GM12801 (cell line): ENCODE data around the gene ECI2.

Experiments
- CTCF ChIP-seq: IDR thresholded peaks from one replicate; pipeline ENCODE4 v1.5.1; 2011; ENCODE audit warnings: control low read depth; ENCODE audit not compliant: insufficient read length; ENCODE audit errors: extremely low read depth

Gene ECI2

GRCh38 chr6:4172368-4172767 lies 37.0 kb upstream of the ECI2 start:
- TF ChIP-seq CTCF, result no peak

GRCh38 chr6:4170297-4170696 lies 34.9 kb upstream of the ECI2 start:
- TF ChIP-seq CTCF, result no peak

GRCh38 chr6:4169028-4169789 lies 33.8 kb upstream of the ECI2 start:
- no peak for TF ChIP-seq CTCF

- no peak for TF ChIP-seq CTCF
Measured at GRCh38 chr6:4167833-4168232, 32.5 kb upstream of the ECI2 start.

- no peak for TF ChIP-seq CTCF
Measured at GRCh38 chr6:4167123-4167522, 31.7 kb upstream of the ECI2 start.

GRCh38 chr6:4164456-4164855 lies 29.1 kb upstream of the ECI2 start:
- no peak for TF ChIP-seq CTCF

GRCh38 chr6:4164117-4164442 lies 28.7 kb upstream of the ECI2 start:
- TF ChIP-seq CTCF, result no peak
